Measurements from ENCODE around the gene GMPPA. TPM values are rescaled to one million over a fixed set of nuclear protein-coding genes. Genes with fewer than 3 reads are reported as not detected.

Gene GMPPA
- total RNA-seq, 1 experiment from 2014 or later, result 78.1 TPM

GRCh38 chr2:219523031-219523671 is 24.5 kb downstream of the GMPPA start:
- ATAC-seq (no peak), DNase-seq (no peak)
- no peaks in the 10 kb centered on the region for H3K9me3 ChIP-seq (ENCODE audit: low read length)
- H3K9me2 ChIP-seq (replicated peaks; ENCODE audit: low read length), result no peaks in the 10 kb centered on the region
- no peaks in the 10 kb centered on the region for H3F3A ChIP-seq (ENCODE audit: low read length, unreplicated experiment)
- no peaks in the 10 kb centered on the region for H3K36me3 ChIP-seq (ENCODE audit: low read depth, low read length)
- POLR2A ChIA-PET (ENCODE audit: unreplicated experiment), result no interaction called here
- no TSS peak for BruUV-seq (replicated peaks)
- no peak for TF ChIP-seq CTCF (conservative IDR thresholded peaks at IDR 0.05; ENCODE audit: low read depth, low read length)
- TF ChIP-seq EZH2phosphoT487 (IDR thresholded peaks at IDR 0.05; ENCODE audit: borderline replicate concordance, low read length), result no peak
- no peak for TF ChIP-seq EZH2 (IDR thresholded peaks at IDR 0.05; ENCODE audit: low read length, unreplicated experiment)
- no peaks in the 10 kb centered on the region for H4K20me1 ChIP-seq (ENCODE audit: low read length)
- H3K4me1 ChIP-seq (ENCODE audit: insufficient read depth, low read length), result peaks cover 14% of the 10 kb centered on the region
- no peak overlapping the region for H3K4me3 ChIP-seq (ENCODE audit: low read length)
- CTCF ChIA-PET, result no interaction called here
- intact Hi-C loops (cut with micrococcal nuclease), result no loop called here
- no peak overlapping the region for H3K27ac ChIP-seq (ENCODE audit: low read length)
- H3K27me3 ChIP-seq (ENCODE audit: low read length), result 0 out of 2 replicates have a peak, but pooled peaks cover 4% of the 10 kb centered on the region
- 0 out of 2 replicates have a peak overlapping the region, but pooled peaks have one; percentile 36 for H2AFZ ChIP-seq (ENCODE audit: low read length)
- H3K79me2 ChIP-seq (ENCODE audit: low read length), result no peaks in the 10 kb centered on the region
- no peak overlapping the region for H3K9ac ChIP-seq (ENCODE audit: low read length)
- H3K4me2 ChIP-seq (ENCODE audit: low read length), result peak overlapping the region; percentile 44; the same call in 1 of the 2 replicates

GRCh38 chr2:219524817-219525216 is 26.1 kb downstream of the GMPPA start:
- TF ChIP-seq EZH2phosphoT487 (IDR thresholded peaks at IDR 0.05; ENCODE audit: borderline replicate concordance, low read length) (no peak), CTCF (conservative IDR thresholded peaks at IDR 0.05; ENCODE audit: low read depth, low read length) (no peak), EZH2 (IDR thresholded peaks at IDR 0.05; ENCODE audit: low read length, unreplicated experiment) (no peak)
- no peaks in the 10 kb centered on the region for H3K9me2 ChIP-seq (replicated peaks; ENCODE audit: low read length)
- H4K20me1 ChIP-seq (ENCODE audit: low read length), result no peaks in the 10 kb centered on the region
- ChIA-PET CTCF (no interaction called here), POLR2A (ENCODE audit: unreplicated experiment) (no interaction called here)
- H3K9me3 ChIP-seq (ENCODE audit: low read length), result no peaks in the 10 kb centered on the region
- H2AFZ ChIP-seq (ENCODE audit: low read length), result no peak overlapping the region
- no TSS peak for BruUV-seq (replicated peaks)
- H3K27me3 ChIP-seq (ENCODE audit: low read length), result peaks cover 10% of the 10 kb centered on the region
- ATAC-seq (no peak), DNase-seq (no peak)
- H3F3A ChIP-seq (ENCODE audit: low read length, unreplicated experiment), result no peaks in the 10 kb centered on the region
- H3K36me3 ChIP-seq (ENCODE audit: low read depth, low read length), result no peaks in the 10 kb centered on the region
- no peak overlapping the region for H3K27ac ChIP-seq (ENCODE audit: low read length)
- H3K79me2 ChIP-seq (ENCODE audit: low read length), result no peaks in the 10 kb centered on the region
- no peak overlapping the region for H3K4me2 ChIP-seq (ENCODE audit: low read length)
- H3K4me3 ChIP-seq (ENCODE audit: low read length), result no peak overlapping the region
- H3K4me1 ChIP-seq (ENCODE audit: insufficient read depth, low read length), result peaks cover 14% of the 10 kb centered on the region
- H3K9ac ChIP-seq (ENCODE audit: low read length), result no peak overlapping the region
- intact Hi-C loops (cut with micrococcal nuclease), result no loop called here

- H3K27me3 ChIP-seq (ENCODE audit: low read length), result peaks cover 10% of the 10 kb centered on the region
- H3K4me2 ChIP-seq (ENCODE audit: low read length), result no peak overlapping the region
- no peaks in the 10 kb centered on the region for H3K36me3 ChIP-seq (ENCODE audit: low read depth, low read length)
- H3K9me2 ChIP-seq (replicated peaks; ENCODE audit: low read length), result no peaks in the 10 kb centered on the region
- H3K4me3 ChIP-seq (ENCODE audit: low read length), result no peak overlapping the region
- H3K9ac ChIP-seq (ENCODE audit: low read length), result no peak overlapping the region
- DNase-seq (no peak), ATAC-seq (no peak)
- TF ChIP-seq EZH2 (IDR thresholded peaks at IDR 0.05; ENCODE audit: low read length, unreplicated experiment) (no peak), CTCF (conservative IDR thresholded peaks at IDR 0.05; ENCODE audit: low read depth, low read length) (no peak), EZH2phosphoT487 (IDR thresholded peaks at IDR 0.05; ENCODE audit: borderline replicate concordance, low read length) (no peak)
- H3K9me3 ChIP-seq (ENCODE audit: low read length), result no peaks in the 10 kb centered on the region
- no peaks in the 10 kb centered on the region for H3K79me2 ChIP-seq (ENCODE audit: low read length)
- no peak overlapping the region for H3K27ac ChIP-seq (ENCODE audit: low read length)
- intact Hi-C loops (cut with micrococcal nuclease), result no loop called here
- H2AFZ ChIP-seq (ENCODE audit: low read length), result no peak overlapping the region
- H3F3A ChIP-seq (ENCODE audit: low read length, unreplicated experiment), result no peaks in the 10 kb centered on the region
- ChIA-PET POLR2A (ENCODE audit: unreplicated experiment) (no interaction called here), CTCF (no interaction called here)
- peaks cover 14% of the 10 kb centered on the region for H3K4me1 ChIP-seq (ENCODE audit: insufficient read depth, low read length)
- H4K20me1 ChIP-seq (ENCODE audit: low read length), result no peaks in the 10 kb centered on the region
- BruUV-seq (replicated peaks), result no TSS peak
Measured at GRCh38 chr2:219525533-219526232, 27.0 kb downstream of the GMPPA start.

All from PC-3 (cell line).